SIG-M5 treated with dmso at 0.1 percent for 504 hours (cell line): ENCODE results near the gene C2orf68.
"Not testable (repeated sequence)": the region's sequence is repeated elsewhere in the genome, so short reads cannot be mapped to it uniquely, and the experiment has no call there.

Experiments
- DNase-seq: peaks from one replicate; lab custom pipeline; 2025; ENCODE audit not compliant: unreplicated experiment; lab: John Stamatoyannopoulos, UW

C2orf68 gene, protein sequence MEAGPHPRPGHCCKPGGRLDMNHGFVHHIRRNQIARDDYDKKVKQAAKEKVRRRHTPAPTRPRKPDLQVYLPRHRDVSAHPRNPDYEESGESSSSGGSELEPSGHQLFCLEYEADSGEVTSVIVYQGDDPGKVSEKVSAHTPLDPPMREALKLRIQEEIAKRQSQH

DNA sequence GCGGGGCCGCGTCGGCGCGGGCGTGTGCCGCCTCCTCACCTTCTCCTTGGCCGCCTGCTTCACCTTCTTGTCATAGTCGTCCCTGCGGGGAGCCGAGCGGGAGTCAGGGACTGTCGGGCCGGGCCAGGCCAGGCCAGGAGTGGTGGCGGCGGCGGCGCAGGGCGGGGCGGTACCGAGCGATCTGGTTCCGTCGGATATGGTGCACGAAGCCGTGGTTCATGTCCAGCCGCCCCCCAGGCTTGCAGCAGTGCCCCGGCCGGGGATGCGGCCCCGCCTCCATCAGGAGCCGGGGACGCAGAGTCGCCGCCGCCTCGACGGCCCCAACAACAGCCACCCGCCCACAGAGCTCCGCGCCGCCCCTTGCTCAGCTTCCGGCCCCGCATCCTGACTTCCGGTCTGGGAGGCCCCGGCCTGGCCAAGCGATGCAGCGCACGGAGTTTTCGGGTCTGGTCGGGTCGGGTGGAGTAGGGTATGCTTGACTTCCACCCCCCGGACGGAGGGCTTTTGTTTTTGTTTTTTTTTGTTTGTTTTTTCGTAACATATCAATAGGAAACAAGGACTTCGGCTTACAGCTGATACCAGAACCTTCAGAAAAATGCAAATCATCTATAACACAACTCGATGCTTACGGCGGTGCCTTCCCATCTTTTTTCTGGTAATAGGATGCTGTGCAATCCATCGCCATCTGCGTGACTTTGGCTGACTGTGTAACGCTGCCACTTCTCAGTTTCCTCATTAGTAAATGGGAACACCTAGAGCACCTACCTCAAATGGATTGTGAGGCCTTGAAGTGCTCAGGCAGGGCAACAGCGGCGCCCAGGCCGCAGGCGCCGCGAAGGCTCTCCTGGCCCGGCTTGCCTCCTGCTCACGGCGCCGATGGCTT, at the start of gene C2orf68:
Gene C2orf68 (minus strand): TSS at position 362 of the 883 bp plus-strand sequence. CDS start 82 bp downstream, at position 280.
- DNase-seq = peak; percentile 85

DNA sequence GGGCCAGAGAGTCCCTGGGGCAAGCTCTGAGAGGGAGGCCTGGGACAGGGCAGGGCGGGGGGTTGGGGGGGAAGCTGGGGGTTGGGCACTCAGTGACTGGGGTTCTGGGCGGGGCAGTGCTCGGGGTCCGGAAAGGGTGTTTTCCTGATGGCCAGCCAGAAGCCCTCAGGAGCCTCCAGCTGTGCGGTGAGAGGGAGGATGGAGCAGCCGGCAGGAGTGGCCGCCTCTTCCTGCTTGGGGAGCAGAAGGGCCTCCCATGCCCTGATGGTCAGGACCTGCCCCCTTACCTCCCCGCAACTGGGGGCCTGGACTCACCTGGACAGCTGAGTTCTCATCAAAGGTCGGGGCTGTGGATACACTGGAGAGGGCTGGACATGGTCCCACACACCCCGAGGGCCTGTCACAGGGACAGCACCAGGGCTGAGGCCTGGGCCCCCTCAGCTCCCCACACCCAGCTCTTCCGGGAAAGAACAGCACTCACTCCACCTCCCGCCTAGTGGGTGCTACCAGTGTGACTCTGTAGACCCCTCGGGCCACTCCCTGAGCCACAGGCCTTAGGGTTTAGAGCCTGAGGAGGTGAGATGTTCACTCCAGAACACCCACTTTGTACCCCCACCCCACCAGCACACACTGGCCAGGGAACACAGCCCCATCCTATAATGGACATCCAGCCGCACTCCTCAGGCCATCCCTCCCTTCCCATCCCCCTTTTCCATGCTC, 49.4 kb upstream of the C2orf68 start:
- DNase-seq = no peak

DNA sequence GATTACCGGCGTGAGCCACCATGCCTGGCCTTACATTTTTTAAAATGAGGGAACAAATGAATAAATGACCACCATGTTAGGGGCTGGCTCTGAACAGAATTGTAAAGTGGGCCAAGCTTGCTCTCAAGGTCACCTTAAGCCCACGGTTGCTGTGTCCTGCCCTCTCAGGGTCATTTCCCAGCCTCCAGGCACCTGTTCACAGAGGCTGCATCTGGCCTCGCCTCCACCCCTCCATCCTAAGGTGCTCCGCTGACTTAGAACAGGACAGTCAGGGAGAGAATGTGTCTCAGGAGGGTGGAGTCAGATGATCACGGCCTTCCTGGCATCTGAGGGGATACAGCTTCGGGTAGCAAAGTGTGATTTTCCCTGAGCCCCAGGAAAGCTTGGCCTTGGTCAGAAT, 48.9 kb upstream of the C2orf68 start:
- no peak for DNase-seq

DNA sequence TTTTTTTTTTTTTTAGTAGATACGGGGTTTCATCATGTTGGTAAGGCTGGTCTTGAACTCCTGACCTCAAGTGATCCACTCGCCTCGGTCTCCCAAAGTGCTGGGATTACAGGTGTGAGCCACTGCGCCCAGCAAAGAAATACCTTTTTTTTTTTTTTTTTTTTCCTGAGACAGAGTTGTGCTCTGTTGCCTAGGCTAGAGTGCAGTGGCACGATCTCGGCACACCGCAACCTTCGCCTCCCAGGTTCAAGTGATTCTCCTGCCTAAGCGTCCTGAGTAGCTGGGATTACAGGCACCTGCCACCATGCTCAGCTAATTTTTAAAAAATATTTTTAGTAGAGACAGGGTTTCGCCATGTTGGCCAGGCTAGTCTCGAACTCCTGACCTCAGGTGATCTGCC, 48.4 kb upstream of the C2orf68 start:
- DNase-seq = not testable (repeated sequence)

DNA sequence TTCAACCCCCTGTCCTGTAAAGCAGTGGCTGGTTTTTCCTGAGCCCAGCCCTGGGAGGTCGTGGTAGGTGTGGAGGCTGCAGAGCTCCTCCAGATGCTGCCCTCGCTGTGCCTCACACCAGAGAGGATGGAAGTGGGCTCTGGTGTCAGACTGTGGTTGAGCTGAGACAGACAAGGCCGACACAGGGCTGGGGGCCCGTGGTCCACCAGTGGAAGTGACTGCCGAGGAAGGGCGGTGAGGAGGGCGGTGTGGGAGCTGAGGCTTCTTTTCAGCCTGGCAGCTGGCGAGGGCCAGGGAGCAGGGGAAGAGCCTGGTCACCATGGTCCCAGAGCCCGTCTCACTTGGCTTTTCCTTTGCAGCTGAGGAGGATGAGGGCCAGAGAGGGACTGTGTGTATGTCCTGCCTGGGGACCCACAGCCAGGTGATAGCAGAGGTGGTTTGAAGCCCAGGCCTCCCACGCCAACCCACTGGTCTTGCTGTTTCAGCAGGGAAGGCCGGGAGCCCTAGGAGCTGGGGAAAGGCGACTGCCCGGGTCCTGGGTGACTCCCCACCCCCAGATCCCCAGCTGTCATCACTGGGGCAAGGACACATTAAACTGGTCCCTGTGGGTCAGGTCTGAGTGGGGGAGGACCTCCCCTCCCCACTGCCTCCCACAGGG, 47.6 kb upstream of the C2orf68 start:
- no peak for DNase-seq

DNA sequence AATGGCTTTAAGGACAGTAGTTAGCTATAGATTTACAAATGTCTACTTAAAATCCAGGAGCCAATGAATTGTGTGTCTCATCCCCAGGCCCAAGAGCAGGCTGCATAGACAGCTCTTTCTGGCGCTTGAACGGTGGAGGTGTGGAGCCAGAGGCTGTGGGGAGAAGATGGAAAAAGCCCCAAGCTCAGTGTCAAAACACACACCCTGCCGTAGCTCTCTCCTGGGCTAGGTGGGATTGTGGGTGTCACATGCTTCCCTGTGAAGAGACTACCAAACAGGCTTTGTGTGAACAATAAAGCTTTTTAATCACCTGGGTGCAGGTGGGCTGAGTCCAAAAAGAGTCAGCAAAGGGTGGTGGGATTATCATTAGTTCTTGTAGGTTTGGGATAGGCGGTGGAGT, 45.5 kb upstream of the C2orf68 start:
- DNase-seq = not testable (repeated sequence)

DNA sequence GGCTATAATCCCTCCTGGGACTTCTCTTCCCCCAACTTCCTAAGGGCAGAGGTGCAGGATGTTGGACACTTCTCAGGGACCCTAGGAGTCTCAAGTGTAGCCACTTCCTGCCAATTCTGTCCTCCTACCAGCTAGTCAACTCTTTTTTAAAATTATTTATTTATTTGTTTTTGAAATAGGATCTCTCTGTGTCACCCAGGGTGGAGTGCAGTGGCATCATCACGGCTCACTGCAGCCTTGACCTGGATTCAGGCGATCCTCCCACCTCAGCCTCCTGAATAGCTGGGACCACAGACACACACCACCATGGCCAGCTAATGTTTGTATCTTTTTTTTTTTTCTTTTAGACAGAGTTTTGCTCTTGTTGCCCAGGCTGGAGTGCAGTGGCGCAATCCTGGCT, 44.6 kb upstream of the C2orf68 start:
- DNase-seq = no peak

DNA sequence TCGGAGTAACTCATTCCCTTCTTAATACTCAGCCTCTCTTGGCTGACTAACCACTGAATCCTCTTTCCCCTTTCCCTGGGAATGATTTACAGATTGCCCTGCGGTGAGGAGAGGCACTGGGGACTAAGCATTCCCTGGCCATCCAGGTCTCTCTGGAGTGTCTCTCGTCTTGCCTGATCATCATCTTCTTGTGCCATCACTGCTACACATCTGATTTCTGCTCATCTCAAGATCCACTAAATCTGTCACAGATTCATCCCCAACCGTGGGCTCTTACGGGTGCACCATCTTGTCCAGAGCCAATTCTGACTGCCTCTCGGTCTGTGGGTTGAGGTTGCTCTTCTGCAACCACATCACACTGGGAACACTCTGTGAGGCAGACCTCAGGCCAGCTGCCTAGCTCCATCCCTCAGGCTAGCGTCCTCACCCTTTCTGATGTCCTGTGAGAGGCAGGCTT, 44.1 kb upstream of the C2orf68 start:
- no peak for DNase-seq

DNA sequence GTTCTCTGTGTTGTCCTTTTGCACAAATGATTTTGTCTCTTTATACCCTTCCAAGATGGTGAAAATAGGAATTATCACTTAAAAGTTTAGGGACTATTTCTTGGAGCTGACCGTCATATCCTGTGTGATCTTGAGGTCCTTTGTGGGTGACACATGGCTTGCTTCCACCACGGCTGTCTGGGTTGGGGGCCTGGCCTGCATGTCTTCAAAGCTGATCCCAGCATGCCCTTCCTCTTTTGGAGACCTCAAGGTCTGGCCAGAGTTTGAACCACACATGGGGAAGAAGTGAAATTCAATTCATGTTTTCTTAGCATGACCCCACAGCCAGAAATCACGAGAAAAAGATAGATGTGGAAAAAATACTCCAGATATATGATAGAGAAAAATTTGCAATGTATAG, 42.1 kb upstream of the C2orf68 start:
- no peak for DNase-seq

DNA sequence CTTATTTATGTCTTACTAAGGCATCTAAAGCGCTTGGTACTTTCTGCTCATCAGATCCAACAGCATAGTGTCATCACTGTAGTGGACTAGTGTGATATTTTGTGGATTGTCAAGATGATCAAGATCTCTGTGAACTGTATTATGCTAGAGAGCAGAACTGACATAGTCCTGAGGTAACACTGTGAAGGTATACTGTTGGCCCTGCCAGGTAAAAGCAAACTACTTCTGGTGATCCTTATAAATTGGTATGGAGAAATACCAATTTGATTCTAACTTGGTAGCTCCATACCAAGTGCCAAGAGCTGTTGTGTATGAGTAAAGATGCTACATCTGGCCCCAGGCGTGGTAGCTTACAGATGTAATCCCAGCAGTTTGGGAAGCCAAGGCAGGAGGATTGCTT, 40.2 kb upstream of the C2orf68 start:
- no peak for DNase-seq

DNA sequence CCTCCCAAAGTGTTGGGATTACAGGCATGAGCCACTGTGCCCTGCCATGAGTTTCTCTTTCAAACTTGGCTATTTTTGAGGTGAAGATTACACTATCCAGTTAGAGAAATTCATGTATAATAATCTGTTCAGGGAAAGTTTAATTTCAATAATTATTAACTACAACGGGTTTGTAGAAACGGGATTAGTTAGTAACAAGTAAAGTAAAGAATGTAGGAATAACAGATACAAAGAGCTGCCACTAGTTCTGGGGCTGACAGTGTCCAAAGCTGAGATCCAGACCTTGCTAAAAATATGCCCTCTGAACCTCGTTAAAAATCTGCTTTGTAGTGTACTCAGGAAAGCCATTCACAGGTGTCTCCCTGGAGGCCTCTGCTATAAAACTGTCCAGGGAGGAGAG, 39.2 kb upstream of the C2orf68 start:
- DNase-seq = no peak

DNA sequence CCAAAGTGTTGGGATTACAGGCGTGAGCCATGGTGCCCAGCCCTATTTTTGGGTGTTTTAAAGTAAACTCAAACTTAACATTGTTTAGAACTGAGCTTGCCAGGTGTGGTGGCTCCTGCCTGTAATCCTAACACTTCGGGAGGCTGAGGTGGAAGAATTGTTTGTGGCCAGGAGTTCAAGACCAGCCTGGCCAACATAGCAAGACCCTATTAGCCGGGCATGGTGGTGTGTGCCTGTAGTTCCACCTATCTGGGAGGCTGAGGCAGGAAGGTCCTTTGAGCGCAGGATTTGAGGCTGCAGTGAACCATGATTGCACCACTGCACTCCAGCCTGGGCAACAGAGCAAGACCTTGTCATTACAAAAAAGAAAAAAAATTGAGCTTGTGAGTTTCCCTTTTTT, 38.6 kb upstream of the C2orf68 start:
- no peak for DNase-seq

DNA sequence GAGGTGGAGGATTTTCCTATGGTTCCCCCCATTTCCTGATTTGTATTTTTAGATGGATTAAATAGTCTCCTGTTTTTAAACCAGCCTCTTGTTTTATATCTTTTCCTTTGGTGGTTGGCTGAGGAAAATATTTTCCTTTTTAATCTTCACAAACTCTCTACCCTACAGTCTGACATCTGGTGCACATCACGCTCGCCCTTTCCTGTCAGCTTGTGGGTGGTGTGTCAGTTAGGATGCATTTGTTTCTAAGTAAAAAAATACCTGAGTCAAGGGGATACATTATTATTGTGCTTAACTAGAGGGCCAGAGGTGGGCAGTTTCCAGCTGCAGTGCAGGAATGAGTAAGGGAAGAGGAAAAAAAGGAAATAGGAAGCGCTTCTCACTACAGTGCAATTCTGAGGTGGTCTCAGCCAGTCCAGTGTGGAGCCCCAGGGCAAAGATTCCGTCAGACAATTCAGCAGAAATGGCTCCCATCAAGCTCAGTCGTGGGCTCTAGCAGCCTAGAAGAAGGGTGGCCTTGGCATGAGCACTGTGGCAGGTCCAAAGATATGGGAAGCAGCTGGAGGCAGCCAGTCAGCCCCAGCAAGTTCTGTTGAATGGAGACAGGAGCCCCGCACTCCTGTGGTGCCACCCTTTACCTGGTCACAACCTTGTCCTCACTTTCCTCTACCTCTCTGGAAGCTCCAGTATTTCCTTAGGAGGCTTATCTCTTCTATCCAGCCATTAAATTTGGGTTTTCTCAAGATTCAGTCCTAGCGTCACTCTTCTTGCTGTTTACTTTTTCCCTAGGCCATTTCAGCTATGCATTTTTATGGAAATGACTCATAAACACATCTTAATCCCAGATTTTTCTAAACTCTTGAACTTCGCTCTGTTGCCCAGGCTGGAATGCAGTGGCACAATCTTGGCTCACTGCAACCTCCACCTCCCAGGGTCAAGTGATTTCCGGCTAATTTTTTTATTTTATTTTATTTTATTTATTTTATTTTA, 37.6 kb upstream of the C2orf68 start:
- DNase-seq = no peak

DNA sequence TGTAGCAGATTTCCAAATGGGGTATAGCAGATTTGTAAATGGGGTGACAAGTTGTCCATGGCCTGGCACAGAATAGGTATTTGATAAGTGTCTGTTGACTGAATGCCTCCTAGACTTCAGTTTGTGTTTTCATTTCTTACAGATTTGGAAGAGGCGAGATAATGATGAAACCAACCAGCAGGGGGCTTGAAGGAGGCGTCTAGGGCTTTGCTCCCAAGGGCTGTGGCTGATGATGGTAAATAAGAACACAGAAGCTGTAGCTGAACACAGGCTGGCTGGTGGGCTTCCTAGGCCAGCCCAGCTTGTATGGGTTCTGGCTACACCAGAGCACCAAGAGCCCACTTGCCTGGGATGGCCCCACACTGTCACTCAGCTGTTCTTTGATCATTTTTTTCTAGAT, 36.8 kb upstream of the C2orf68 start:
- peak; percentile 55 for DNase-seq

DNA sequence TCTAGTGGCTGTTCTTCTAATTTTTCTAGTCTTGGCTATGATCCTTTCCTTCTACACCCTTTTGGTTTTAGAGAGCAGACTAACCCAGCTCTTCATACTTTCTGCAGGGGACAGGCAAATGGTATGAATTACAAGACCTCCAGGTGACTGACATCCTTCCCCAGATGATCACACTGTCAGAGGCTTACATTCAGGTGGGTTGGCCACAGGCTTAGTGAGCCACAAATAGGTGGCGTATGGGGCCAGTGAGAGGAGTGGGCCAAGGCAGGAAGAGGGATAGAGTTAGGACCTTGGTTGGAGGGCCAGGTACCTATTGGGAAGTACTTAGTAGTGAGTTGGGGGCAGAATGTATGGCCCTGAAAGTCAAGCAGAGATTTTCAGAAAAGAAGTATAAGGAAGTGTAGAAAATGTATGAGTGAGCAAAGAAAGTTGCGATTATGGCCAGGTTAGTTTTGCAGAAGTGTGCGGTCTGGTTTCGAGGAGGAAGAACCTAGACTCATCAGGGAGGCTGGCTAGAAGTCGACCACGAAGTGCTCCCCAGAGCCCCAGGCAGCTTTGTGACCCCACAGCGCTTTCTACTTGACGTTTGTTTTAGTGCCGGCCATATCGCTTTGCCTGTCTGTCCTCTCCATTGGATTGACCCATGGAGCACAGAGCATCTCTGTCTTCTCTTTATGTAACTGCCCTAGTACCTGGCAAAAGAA, 36.1 kb upstream of the C2orf68 start:
- DNase-seq = peak; percentile 22

DNA sequence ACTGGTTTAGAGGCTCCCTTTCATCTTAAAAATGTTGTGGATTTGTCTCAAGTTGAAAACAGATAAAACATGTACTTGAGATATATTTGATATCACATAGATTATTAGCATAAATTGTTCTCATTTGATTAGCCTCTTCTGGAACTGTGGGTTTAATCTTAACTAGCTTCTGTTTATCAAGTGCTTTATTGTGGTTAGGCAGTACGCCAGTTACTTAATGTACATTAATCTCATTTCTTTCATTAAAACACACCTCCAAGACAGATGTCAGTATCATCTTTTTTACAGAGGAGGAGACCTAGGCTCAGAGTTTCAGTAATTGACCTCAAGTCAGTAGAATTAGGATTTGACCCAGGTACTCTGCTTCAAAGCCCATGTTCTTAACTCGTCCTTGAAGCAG, 34.3 kb upstream of the C2orf68 start:
- DNase-seq = no peak

DNA sequence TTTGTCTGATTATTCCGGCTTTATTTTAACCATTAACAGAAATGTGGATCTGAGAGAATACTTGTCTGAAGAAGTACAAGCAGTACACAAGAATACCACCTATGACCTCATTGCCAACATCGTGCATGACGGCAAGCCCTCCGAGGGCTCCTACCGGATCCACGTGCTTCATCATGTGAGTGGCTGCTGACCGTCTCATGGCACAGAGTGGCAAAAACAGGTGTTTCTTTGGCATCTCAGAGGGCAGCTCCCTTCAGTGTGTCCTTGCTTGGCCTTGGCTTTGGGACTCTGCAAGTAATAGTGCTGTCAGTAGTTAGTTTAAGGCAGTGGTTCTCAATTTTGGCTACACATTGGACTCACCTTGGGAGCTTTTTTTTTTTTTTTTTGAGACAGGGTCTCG, 33.0 kb upstream of the C2orf68 start:
- DNase-seq = no peak

DNA sequence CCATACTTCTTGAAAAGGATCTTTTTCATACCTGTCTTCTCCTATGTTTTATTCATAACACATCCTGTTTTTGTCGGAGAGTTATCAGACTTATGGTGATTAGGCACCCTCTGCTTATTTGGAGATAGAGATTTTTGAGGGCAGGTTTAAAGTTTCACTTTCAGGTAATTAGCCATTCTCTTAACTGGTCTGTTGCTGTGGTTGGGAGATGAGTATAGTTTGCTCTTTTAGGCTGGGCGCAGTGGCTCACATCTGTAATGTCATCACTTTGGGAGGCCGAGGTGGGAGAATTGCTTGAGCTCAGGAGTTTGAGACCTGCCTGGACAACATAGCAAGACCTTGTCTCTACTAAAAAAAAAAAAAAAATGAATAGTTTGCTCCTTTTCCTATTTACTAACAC, 30.9 kb upstream of the C2orf68 start:
- no peak for DNase-seq

DNA sequence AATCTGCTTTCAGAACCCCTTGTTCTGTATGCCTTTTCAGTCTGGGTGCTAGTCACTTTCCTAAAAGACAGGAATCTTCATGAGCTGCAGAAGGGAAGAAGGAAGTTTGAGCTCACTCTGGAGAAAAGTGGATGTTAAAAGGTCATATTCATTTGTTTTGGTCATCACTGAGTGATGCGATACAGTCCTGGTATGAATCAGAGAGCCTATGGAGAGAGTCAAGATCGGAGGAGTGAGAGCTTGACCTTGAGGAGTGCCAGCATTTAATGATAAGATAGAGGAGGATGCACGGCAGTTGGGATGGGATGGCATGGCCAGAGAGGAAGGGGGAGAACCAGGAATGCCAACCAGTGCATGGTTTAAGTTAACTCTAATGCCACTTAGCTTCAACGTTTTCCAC, 23.8 kb upstream of the C2orf68 start:
- no peak for DNase-seq

DNA sequence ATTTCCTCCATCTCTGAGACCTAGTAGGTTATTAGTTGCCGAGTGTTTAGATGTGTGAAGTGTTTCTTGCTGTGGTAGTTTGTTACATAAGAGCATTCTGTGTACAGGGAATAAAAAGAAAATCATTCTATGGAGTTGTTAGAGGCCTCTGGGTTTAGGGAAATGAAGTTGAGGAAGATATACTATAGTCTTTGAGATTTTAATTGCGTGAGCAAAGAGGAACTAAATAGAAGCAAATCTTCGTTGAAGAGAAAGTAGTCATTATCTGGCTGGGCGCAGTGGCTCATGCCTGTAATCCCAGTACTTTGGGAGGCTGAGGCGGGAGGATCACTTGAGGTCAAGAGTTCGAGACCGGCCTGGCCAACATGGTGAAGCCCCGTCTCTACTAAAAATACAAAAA, 23.1 kb upstream of the C2orf68 start:
- DNase-seq = no peak
